SK-N-SH (cell line): ENCODE data around the gene PODNL1. TPM values are rescaled to one million over a fixed set of nuclear protein-coding genes. Genes with fewer than 3 reads are reported as not detected.
"Not testable (repeated sequence)": the region's sequence is repeated elsewhere in the genome, so short reads cannot be mapped to it uniquely, and the experiment has no call there.

Experiments
- CTCF ChIA-PET: fragments of 300-600, 350-600 bp; formaldehyde crosslinking; extraction: SDS; loops from one replicate; lab custom pipeline; 2021; lab: Yijun Ruan, JAX
- POLR2A ChIA-PET: fragments of 350-600 bp; sonication (Branson Sonifier 250); formaldehyde crosslinking; extraction: SDS; loops from one replicate; lab custom pipeline; 2020; ENCODE audit warnings: antibody characterized with exemption, inconsistent platforms; lab: Yijun Ruan, JAX
- DNase-seq: peaks from one replicate; pipeline ENCODE4 v3.0.0; 2012
- H2AFZ ChIP-seq: fragments of 200-600 bp; sonication (generic); 2 replicates; pipeline ENCODE4 v1.8.1; 2016; ENCODE audit warnings: antibody characterized with exemption, mild to moderate bottlenecking, low read depth
- H3F3A ChIP-seq: fragments of 200-600 bp; sonication (generic); replicated peaks from 2 replicates; pipeline ENCODE3; 2016; ENCODE audit warnings: antibody characterized with exemption, mild to moderate bottlenecking; ENCODE audit not compliant: insufficient read depth
- H3K27ac ChIP-seq, 2 experiments: fragments of 200-500 bp in 1 of 2; fragments of 200-600 bp in 1 of 2; sonication (Bioruptor generic) in 1 of 2; sonication (generic), shearing (Covaris generic) in 1 of 2; 2 replicates each; pipeline versions ENCODE4 v1.5.1 to v1.6.1; 2014 to 2016; ENCODE audit warnings: low read depth in 2 of 2, inconsistent platforms in 1 of 2, low read length in 1 of 2, mild to moderate bottlenecking in 1 of 2, mixed read lengths in 1 of 2
- H3K27me3 ChIP-seq: fragments of 200-600 bp; sonication (generic), shearing (Covaris generic); 2 replicates; pipeline ENCODE4 v1.6.1; 2016; ENCODE audit warnings: mixed run types; ENCODE audit not compliant: insufficient read depth
- H3K36me3 ChIP-seq, 2 experiments: fragments of 200-500 bp in 1 of 2; fragments of 200-600 bp in 1 of 2; sonication (Bioruptor generic) in 1 of 2; sonication (generic) in 1 of 2; replicated peaks in 1 of 2; 2 replicates each; pipeline versions ENCODE3 to v1.5.1; 2014 to 2016; ENCODE audit warnings: low read length in 1 of 2, mild to moderate bottlenecking in 1 of 2; ENCODE audit not compliant: insufficient read depth in 2 of 2, control insufficient read depth in 1 of 2
- H3K4me1 ChIP-seq, 2 experiments: fragments of 200-500 bp in 1 of 2; fragments of 200-600 bp in 1 of 2; sonication (Bioruptor generic) in 1 of 2; sonication (generic), shearing (Covaris generic) in 1 of 2; 2 replicates each; pipeline versions ENCODE4 v1.5.1 to v1.6.1; 2014 to 2016; ENCODE audit warnings: low read depth in 1 of 2, low read length in 1 of 2, mixed run types in 1 of 2; ENCODE audit not compliant: insufficient read depth in 2 of 2, control insufficient read depth in 1 of 2
- H3K4me2 ChIP-seq: fragments of 200-600 bp; sonication (generic), shearing (Covaris generic); 2 replicates; pipeline ENCODE4 v1.6.1; 2017; ENCODE audit warnings: mixed run types
- H3K4me3 ChIP-seq, 2 experiments: fragments of 200-500 bp in 1 of 2; fragments of 200-600 bp in 1 of 2; sonication (Bioruptor generic) in 1 of 2; sonication (generic), shearing (Covaris generic) in 1 of 2; 2 replicates each; pipeline versions ENCODE4 v1.5.1 to v1.8.1; 2014 to 2016; ENCODE audit warnings: low read depth in 2 of 2, inconsistent platforms in 1 of 2, low read length in 1 of 2, mild to moderate bottlenecking in 1 of 2, mixed read lengths in 1 of 2, moderate library complexity in 1 of 2
- H3K79me2 ChIP-seq: fragments of 200-600 bp; sonication (generic); 2 replicates; pipeline ENCODE4 v1.8.1; 2017; ENCODE audit warnings: mild to moderate bottlenecking; ENCODE audit not compliant: insufficient read depth
- H3K9ac ChIP-seq: fragments of 200-600 bp; sonication (generic); 2 replicates; pipeline ENCODE4 v1.6.1; 2017; ENCODE audit warnings: mixed run types
- H3K9me2 ChIP-seq: fragments of 200-600 bp; sonication (generic); 2 replicates; pipeline ENCODE4 v1.6.1; 2017; ENCODE audit warnings: mixed run types
- H3K9me3 ChIP-seq: fragments of 200-600 bp; sonication (generic); 2 replicates; pipeline ENCODE4 v1.6.1; 2017; ENCODE audit warnings: mixed run types, mild to moderate bottlenecking, moderate library complexity
- H4K20me1 ChIP-seq: fragments of 200-600 bp; sonication (generic); 2 replicates; pipeline ENCODE4 v1.6.1; 2017; ENCODE audit warnings: mild to moderate bottlenecking, mixed run types; ENCODE audit not compliant: insufficient read depth
- CHD2 ChIP-seq: fragments of 150-350 bp; IDR thresholded peaks from 2 replicates; pipeline ENCODE4 v1.6.1; 2018; ENCODE audit warnings: low read length; ENCODE audit not compliant: partially characterized antibody
- CTCF ChIP-seq: fragments of 200-600 bp; sonication (generic); IDR thresholded peaks from 2 replicates; pipeline ENCODE4 v1.6.1; 2017; ENCODE audit warnings: antibody characterized with exemption, mild to moderate bottlenecking, moderate library complexity
- ELF1 ChIP-seq: IDR thresholded peaks from 2 replicates; pipeline ENCODE4 v1.4.0; 2012
- FOXM1 ChIP-seq: IDR thresholded peaks from 2 replicates; pipeline ENCODE4 v1.4.0; 2012; ENCODE audit warnings: low read depth, mild to moderate bottlenecking
- JUND ChIP-seq: IDR thresholded peaks from 2 replicates; pipeline ENCODE4 v1.4.0; 2012
- MEF2A ChIP-seq: IDR thresholded peaks from 2 replicates; pipeline ENCODE4 v1.4.0; 2012; ENCODE audit warnings: low read depth, borderline replicate concordance
- NFIC ChIP-seq: IDR thresholded peaks from 2 replicates; pipeline ENCODE4 v1.4.0; 2012; ENCODE audit warnings: borderline replicate concordance
- PBX3 ChIP-seq: IDR thresholded peaks from 2 replicates; pipeline ENCODE4; 2012
- RAD21 ChIP-seq: IDR thresholded peaks from 2 replicates; pipeline ENCODE4 v1.6.1; 2012; ENCODE audit warnings: mild to moderate bottlenecking, low read length
- RCOR1 ChIP-seq: fragments of 150-350 bp; IDR thresholded peaks from 2 replicates; pipeline ENCODE4 v1.6.1; 2017; ENCODE audit warnings: antibody characterized with exemption, low read length
- REST ChIP-seq: IDR thresholded peaks from 2 replicates; pipeline ENCODE4 v1.6.1; 2012; ENCODE audit warnings: mild to moderate bottlenecking, low read depth, low read length, moderate library complexity
- RFX5 ChIP-seq: IDR thresholded peaks from 2 replicates; pipeline ENCODE4 v1.6.1; 2012; ENCODE audit warnings: mild to moderate bottlenecking, improper control_type of control experiment, low read length
- RXRA ChIP-seq: IDR thresholded peaks from 2 replicates; pipeline ENCODE4 v1.4.0; 2012; ENCODE audit warnings: low read depth, mild to moderate bottlenecking, borderline replicate concordance
- SMC3 ChIP-seq: IDR thresholded peaks from 2 replicates; pipeline ENCODE4 v1.6.1; 2012; ENCODE audit warnings: low read depth, low read length, improper control_type of control experiment
- TCF12 ChIP-seq: IDR thresholded peaks from 2 replicates; pipeline ENCODE4 v1.4.0; 2012
- TEAD4 ChIP-seq: IDR thresholded peaks from 2 replicates; pipeline ENCODE4 v1.4.0; 2012; ENCODE audit warnings: mild to moderate bottlenecking, borderline replicate concordance; ENCODE audit not compliant: insufficient read depth
- USF1 ChIP-seq: IDR thresholded peaks from 2 replicates; pipeline ENCODE4 v1.4.0; 2012; ENCODE audit warnings: low read depth, borderline replicate concordance
- WGBS: methylation state at CpG from one replicate; pipeline ENCODE4 v1.1.6; 2017; ENCODE audit warnings: low lambda C conversion rate; 5-methylcytosine and 5-hydroxymethylcytosine counted together
- polyA plus RNA-seq, 3 experiments: library from polyadenylated mRNA; depleted of rRNA; stranded (reverse); fragments of >200 nt; gene quantifications; 2 replicates each; pipeline ENCODE4 v1.2.3, GENCODE V29; 2012

Gene PODNL1
- polyA plus RNA-seq, 1 of the 3 experiments (the other 2 are of a cell fraction) = 7.5 TPM

- Histone ChIP-seq H3K9me3 (no peaks in the 10 kb centered on the region), H4K20me1 (no peaks in the 10 kb centered on the region), H3K9ac (no peak overlapping the region), H3K9me2 (no peaks in the 10 kb centered on the region), H3F3A (peaks cover 5% of the 10 kb centered on the region), H2AFZ (no peak overlapping the region), H3K79me2 (no peaks in the 10 kb centered on the region), H3K27me3 (no peaks in the 10 kb centered on the region), H3K4me2 (no peak overlapping the region), H3K36me3 (peaks cover 0 to 10% of the 10 kb centered on the region in 2 experiments), H3K4me1 (no peaks in the 10 kb centered on the region), H3K27ac (no peak overlapping the region), H3K4me3 (no peak overlapping the region)
- no peak for DNase-seq
- POLR2A ChIA-PET = no interaction called here
- CTCF ChIA-PET = interaction anchor here (0.9 to 1.3 kb wide), 2 partner anchors 15 to 89 kb away, joined by 3 to 4 read pairs; no protein-coding TSS in a partner anchor
- 91% methylated on average over 7 of the region's 22 CpGs for WGBS
- no peak for TF ChIP-seq SMC3
- no peak for TF ChIP-seq USF1
- TF ChIP-seq PBX3 = no peak
- TF ChIP-seq REST = no peak
- no peak for TF ChIP-seq JUND
- no peak for TF ChIP-seq CTCF
- no peak for TF ChIP-seq RCOR1
- TF ChIP-seq TCF12 = no peak
- TF ChIP-seq MEF2A = no peak
- no peak for TF ChIP-seq RXRA
- TF ChIP-seq NFIC = no peak
- no peak for TF ChIP-seq RFX5
- TF ChIP-seq ELF1 = no peak
- no peak for TF ChIP-seq RAD21
- no peak for TF ChIP-seq FOXM1
- TF ChIP-seq TEAD4 = no peak
- no peak for TF ChIP-seq CHD2
Measured at GRCh38 chr19:13968383-13968935, 30.2 kb upstream of the PODNL1 start.

DNA sequence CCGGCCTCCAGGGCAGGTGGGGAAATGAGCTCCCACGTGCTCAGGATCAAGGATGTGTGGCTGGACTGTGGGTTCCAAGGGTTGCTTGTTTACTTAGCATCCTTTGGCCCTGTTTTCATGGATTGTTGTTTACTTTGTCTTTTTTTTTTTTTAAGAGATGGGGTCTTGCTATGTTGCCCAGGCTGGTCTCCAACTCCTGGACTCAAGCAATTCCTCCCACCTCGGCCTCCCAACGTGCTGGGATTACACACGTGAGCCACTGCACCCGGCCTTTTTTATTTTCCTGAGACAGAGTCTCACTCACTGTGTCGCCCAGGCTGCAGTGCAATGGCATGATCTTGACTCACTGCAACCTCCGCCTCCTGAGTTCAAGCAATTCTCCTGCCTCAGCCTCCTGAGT lies 29.0 kb upstream of the PODNL1 start:
- H3K36me3 ChIP-seq = peaks cover 0 to 12% of the 10 kb centered on the region in 2 experiments
- DNase-seq, H3K4me3 ChIP-seq, H4K20me1 ChIP-seq, H3K79me2 ChIP-seq, H3F3A ChIP-seq, H3K4me2 ChIP-seq, POLR2A ChIA-PET, H3K4me1 ChIP-seq, H3K9ac ChIP-seq, H3K9me2 ChIP-seq, H3K27ac ChIP-seq, H3K27me3 ChIP-seq, CTCF ChIA-PET, H3K9me3 ChIP-seq, H2AFZ ChIP-seq: not testable (repeated sequence)
- WGBS = 95% methylated on average over 7 of the region's 8 CpGs
